ENCODE measurements around the gene LRCOL1. TPM values are rescaled to one million over a fixed set of nuclear protein-coding genes. Genes with fewer than 3 reads are reported as not detected.

LRCOL1 gene
- total RNA-seq, 4 donors from 2014 or later, result 0.83 TPM; not detected in 3

DNA sequence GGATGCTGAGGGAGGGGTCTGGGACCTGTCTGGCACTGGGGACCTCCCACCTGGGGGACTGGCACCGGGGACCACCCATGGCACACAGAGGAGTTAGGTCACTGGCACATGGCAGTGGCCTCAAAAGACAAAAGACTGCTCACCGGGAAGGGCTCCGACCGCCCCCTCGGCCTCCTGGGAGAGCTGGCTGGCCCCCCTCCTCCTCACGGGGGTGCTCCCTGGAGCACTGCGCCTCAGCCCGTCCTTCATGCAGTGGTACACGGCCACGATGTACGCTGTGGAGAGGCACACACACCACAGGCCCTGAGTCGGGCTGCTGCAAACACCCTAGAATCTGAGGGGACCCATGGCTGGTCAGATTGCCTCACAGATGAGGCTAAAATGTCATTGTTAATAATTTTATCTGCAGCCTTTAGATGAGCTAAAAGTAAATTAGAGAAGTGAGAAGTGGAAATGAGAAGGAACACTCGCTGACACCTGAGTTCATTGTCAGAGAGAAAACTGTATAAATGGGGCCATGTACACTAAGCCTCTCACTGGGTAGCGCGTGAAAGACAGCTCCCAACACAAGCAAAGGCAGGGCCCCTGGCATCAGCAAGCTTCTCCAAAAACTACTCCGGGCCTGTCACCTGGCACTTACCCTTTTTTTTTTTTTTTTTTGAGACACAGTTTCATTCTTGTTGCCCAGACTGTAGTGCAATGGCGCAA is 22.3 kb upstream of the LRCOL1 start:
- ATAC-seq, result no peak
- peaks cover 0 to 61% of the 10 kb centered on the region in 2 donors for H3K36me3 ChIP-seq
- intact Hi-C loops (cut with DNase I; ENCODE audit: low total_unique reads), result no loop called here

DNA sequence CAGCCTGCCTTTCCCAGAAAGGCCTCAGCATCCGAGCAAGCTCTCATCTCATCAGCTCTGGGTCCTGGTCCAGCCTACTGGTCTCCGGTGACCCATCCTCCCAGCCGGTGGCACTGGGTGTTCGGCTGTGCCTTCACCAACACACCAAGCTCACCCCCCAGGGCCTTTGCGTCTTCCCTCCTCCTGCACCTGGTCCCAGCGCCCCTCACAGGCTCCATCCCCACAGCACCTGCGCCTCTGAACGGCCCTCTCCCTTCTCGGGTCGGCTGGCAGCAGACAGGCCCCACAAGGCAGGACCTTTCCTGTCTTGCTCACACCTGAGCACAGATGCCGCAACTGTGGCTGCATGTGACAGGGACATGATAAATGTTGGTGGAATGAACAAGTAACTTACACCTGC is 21.3 kb upstream of the LRCOL1 start:
- no peaks in the 10 kb centered on the region for H3K27me3 ChIP-seq
- no peak overlapping the region for H3K27ac ChIP-seq
- intact Hi-C loops (cut with DNase I; ENCODE audit: low total_unique reads), result no loop called here
- H3K9me3 ChIP-seq, result no peaks in the 10 kb centered on the region
- no peaks in the 10 kb centered on the region for H3K4me1 ChIP-seq
- H3K4me3 ChIP-seq, result no peak overlapping the region
- TF ChIP-seq, protein P1, sequence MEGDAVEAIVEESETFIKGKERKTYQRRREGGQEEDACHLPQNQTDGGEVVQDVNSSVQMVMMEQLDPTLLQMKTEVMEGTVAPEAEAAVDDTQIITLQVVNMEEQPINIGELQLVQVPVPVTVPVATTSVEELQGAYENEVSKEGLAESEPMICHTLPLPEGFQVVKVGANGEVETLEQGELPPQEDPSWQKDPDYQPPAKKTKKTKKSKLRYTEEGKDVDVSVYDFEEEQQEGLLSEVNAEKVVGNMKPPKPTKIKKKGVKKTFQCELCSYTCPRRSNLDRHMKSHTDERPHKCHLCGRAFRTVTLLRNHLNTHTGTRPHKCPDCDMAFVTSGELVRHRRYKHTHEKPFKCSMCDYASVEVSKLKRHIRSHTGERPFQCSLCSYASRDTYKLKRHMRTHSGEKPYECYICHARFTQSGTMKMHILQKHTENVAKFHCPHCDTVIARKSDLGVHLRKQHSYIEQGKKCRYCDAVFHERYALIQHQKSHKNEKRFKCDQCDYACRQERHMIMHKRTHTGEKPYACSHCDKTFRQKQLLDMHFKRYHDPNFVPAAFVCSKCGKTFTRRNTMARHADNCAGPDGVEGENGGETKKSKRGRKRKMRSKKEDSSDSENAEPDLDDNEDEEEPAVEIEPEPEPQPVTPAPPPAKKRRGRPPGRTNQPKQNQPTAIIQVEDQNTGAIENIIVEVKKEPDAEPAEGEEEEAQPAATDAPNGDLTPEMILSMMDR (IDR thresholded peaks at IDR 0.05 in 4 of 5, conservative IDR thresholded peaks at IDR 0.05 in 1 of 5), result no peak
- TF ChIP-seq POLR2A (IDR thresholded peaks at IDR 0.05), result no peak
- ATAC-seq, result no peak
- in situ Hi-C loops (cut with MboI; ENCODE audit: low sequenced_read_pairs in 4 of 4), result no loop called here
- DNase-seq, result no peak
- H3K36me3 ChIP-seq, result peaks cover 0 to 51% of the 10 kb centered on the region in 2 donors

More for the DNA sequence above, 22.3 kb upstream of the LRCOL1 start:
- no peak for DNase-seq
- Histone ChIP-seq H3K27ac (no peak overlapping the region), H3K4me3 (no peak overlapping the region), H3K27me3 (no peaks in the 10 kb centered on the region), H3K9me3 (no peaks in the 10 kb centered on the region), H3K4me1 (no peaks in the 10 kb centered on the region)
- in situ Hi-C loops (cut with MboI; ENCODE audit: low sequenced_read_pairs in 4 of 4), result no loop called here
- TF ChIP-seq, protein P1 (IDR thresholded peaks at IDR 0.05 in 4 of 5, conservative IDR thresholded peaks at IDR 0.05 in 1 of 5), result no peak
- TF ChIP-seq POLR2A (IDR thresholded peaks at IDR 0.05), result no peak

DNA sequence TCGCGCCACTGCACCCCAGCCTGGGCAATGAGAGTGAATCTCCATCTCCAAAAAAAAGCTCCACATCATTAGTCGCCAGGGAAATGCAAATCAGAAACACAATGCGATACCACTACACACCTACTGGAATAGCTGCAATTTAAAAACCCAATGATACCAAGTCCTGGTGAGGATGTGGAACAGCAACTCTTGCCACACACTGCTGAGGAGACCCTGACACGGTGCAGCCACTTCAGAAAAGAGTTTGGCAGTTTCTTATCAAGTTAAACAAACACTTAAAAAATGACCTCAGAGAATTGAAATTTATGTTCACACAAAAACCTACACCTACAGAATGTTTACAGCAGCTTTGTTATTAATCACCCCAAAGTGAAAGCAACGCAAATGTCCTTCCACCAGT is 20.3 kb upstream of the LRCOL1 start:
- in situ Hi-C loops (cut with MboI; ENCODE audit: low sequenced_read_pairs in 4 of 4) (no loop called here), intact Hi-C loops (cut with DNase I; ENCODE audit: low total_unique reads) (no loop called here)
- Histone ChIP-seq H3K27ac (no peak overlapping the region), H3K4me1 (no peaks in the 10 kb centered on the region), H3K36me3 (peaks cover 0 to 46% of the 10 kb centered on the region in 2 donors), H3K9me3 (no peaks in the 10 kb centered on the region), H3K27me3 (no peaks in the 10 kb centered on the region), H3K4me3 (no peak overlapping the region)
- no peak for DNase-seq
- TF ChIP-seq, protein P1 (IDR thresholded peaks at IDR 0.05 in 4 of 5, conservative IDR thresholded peaks at IDR 0.05 in 1 of 5), result no peak
- TF ChIP-seq POLR2A (IDR thresholded peaks at IDR 0.05), result no peak
- ATAC-seq, result no peak

DNA sequence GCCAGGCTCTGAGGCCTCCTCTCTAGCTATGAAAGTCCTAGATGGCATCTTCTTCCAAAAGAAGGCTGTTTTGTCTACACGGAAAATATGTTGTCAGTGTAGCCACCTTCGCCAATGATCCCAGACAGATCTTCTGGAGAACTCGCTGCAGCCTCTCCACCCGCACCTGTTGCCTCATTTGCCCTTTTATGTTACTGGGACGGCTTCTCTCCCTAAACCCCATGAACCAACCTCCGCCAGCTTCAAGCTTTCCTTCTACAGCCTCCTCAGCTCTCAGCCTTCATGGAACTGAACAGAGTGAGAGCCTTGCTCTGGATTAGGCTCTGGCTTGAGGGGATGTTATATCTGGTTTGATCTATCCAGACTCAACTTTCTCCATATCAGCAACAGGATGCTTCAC is 18.9 kb upstream of the LRCOL1 start:
- H3K27me3 ChIP-seq, result no peaks in the 10 kb centered on the region
- TF ChIP-seq, protein P1 (IDR thresholded peaks at IDR 0.05 in 4 of 5, conservative IDR thresholded peaks at IDR 0.05 in 1 of 5), result no peak
- TF ChIP-seq POLR2A (IDR thresholded peaks at IDR 0.05), result no peak
- H3K4me1 ChIP-seq, result no peaks in the 10 kb centered on the region
- H3K27ac ChIP-seq, result no peak overlapping the region
- H3K4me3 ChIP-seq, result no peak overlapping the region
- H3K36me3 ChIP-seq, result peaks cover 0 to 45% of the 10 kb centered on the region in 2 donors
- intact Hi-C loops (cut with DNase I; ENCODE audit: low total_unique reads) (no loop called here), in situ Hi-C loops (cut with MboI; ENCODE audit: low sequenced_read_pairs in 4 of 4) (no loop called here)
- DNase-seq (no peak), ATAC-seq (no peak)
- H3K9me3 ChIP-seq, result no peaks in the 10 kb centered on the region

Measured in gastrocnemius medialis (tissue), 4 donors.